Heart right ventricle (tissue), 16 donors: Measurements from ENCODE around the gene PIEZO1. TPM values are rescaled to one million over a fixed set of nuclear protein-coding genes. Genes with fewer than 3 reads are reported as not detected.

Source experiments
- ATAC-seq, 8 donors: fragments of 200-7000 bp; cut with Tn5 transposase; one replicate each; pipeline ENCODE4 v1.9.1; 2020; ENCODE audit warnings: mild to moderate bottlenecking in 8 of 8, moderate library complexity in 8 of 8, moderate number of reproducible peaks in 1 of 8
- DNase-seq, 2 donors: peaks; one replicate each; pipeline ENCODE4 v3.0.0-alpha.2; 2020
- H3K27ac ChIP-seq, 10 donors: fragments of 200-600 bp; sonication (generic) in 2 of 10; one replicate each; pipeline versions ENCODE4 v1.5.0 to v1.8.0; 2020 to 2022; ENCODE audit warnings: mild to moderate bottlenecking in 3 of 10
- H3K27me3 ChIP-seq, 7 donors: fragments of 200-600 bp; one replicate each; pipeline ENCODE4 v1.8.0; 2021 to 2022; ENCODE audit warnings: mild to moderate bottlenecking in 2 of 7
- H3K36me3 ChIP-seq, 9 donors: fragments of 200-600 bp; sonication (generic) in 1 of 9; one replicate each; pipeline versions ENCODE4 v1.5.0 to v1.8.0; 2020 to 2022; ENCODE audit warnings: mild to moderate bottlenecking in 2 of 9
- H3K4me1 ChIP-seq, 9 donors: fragments of 200-600 bp; sonication (generic) in 1 of 9; one replicate each; pipeline versions ENCODE4 v1.5.0 to v1.8.0; 2020 to 2022; ENCODE audit warnings: mild to moderate bottlenecking in 4 of 9
- H3K4me3 ChIP-seq, 10 donors: fragments of 200-600 bp; sonication (generic) in 2 of 10; one replicate each; pipeline versions ENCODE4 v1.5.0 to v1.8.0; 2020 to 2022; ENCODE audit warnings: mild to moderate bottlenecking in 7 of 10, moderate library complexity in 2 of 10
- H3K9me3 ChIP-seq, 11 donors: fragments of 200-600 bp in 10 of 11; sonication (generic) in 2 of 11; one replicate each; pipeline versions ENCODE4 v1.5.0 to v1.8.0; 2013 to 2022; ENCODE audit warnings: mild to moderate bottlenecking in 2 of 11, control low read depth in 1 of 11, moderate library complexity in 1 of 11
- CTCF ChIP-seq, 9 donors: fragments of 200-600 bp; sonication (generic) in 2 of 9; IDR thresholded peaks; one replicate each; pipeline versions ENCODE4 v1.5.0 to v1.8.0; 2021 to 2022; ENCODE audit warnings: antibody characterized with exemption in 9 of 9, mild to moderate bottlenecking in 5 of 9, moderate library complexity in 1 of 9
- WGBS, 2 donors: extraction: QIAGEN DNeasy Blood & Tissue Kit; methylation state at CpG; one replicate each; pipeline ENCODE4 v1.1.7; 2013; ENCODE audit warnings: inconsistent platforms in 1 of 2; 5-methylcytosine and 5-hydroxymethylcytosine counted together
- intact Hi-C, 10 donors: fragments of 100-400 bp; cut with DNase I; formaldehyde crosslinking; loops; one replicate each; pipeline versions ENCODE4 v1.11.1 to v1.14.2; 2022
- polyA plus RNA-seq, 2 donors: library from polyadenylated mRNA; stranded (reverse); fragments of 200-250 nt; gene quantifications; one replicate each; pipeline ENCODE4 v1.2.3, GENCODE V29; 2013
- total RNA-seq, 10 donors: library from RNA; stranded (reverse); fragmentation: NEBNext Ultra II Directional in 3 of 10; extraction: Animal tissue kit (Norgen Biotek cat#: 25700) in 3 of 10; gene quantifications; one replicate each; pipeline versions ENCODE4 v1.2.1 to v1.2.4, GENCODE V29; 2021 to 2023
- donor health status: Arrhythmogenic right ventricular cardiomyopathy.
- donor health status: ischemic (EF 13 %, LVEDD 7.1; RV severe dilation, severe dysfunction).
- donor health status: healthy with polysubstance abuse.
- donor health status: DM: no; HTN: yes; CAD: no.
- donor health status: DM: no; HTN: no; CAD: no.
- donor health status: ischemic (EF 25% LVEDD 6.9; RV normal size, moderate dysfunction).
- donor health status: ischemic (EF 25% LVEDD 5.7; RV mildly dilated, moderate dysfunction).
- donor health status: healthy.
- donor health status: DM: yes; HTN: yes; CAD: no.
- donor health status: Ischemic cardiomyopathy.
- donor health status: ischemic (EF 35%, LVEDD 5.7; RV mildly dilated, moderate dysfunction).
- donor health status: nonischemic (EF 11% LVEDD 7.7; RV severe dilation, severe dysfunction).
- donor health status: DM: yes; HTN: yes; CAD: no.
- donor health status: PGD.
- donor health status: ischemic (EF 29% LVEDD 5.4; RV normal size, mild dysfunction).
- donor health status: nonischemic (EF 23%, LVEDD 6.1; RV moderate dilation, normal function).

The PIEZO1 gene
- total and polyA plus RNA-seq, 12 donors = 12.3 to 78.2 (median 18.0) TPM

DNA sequence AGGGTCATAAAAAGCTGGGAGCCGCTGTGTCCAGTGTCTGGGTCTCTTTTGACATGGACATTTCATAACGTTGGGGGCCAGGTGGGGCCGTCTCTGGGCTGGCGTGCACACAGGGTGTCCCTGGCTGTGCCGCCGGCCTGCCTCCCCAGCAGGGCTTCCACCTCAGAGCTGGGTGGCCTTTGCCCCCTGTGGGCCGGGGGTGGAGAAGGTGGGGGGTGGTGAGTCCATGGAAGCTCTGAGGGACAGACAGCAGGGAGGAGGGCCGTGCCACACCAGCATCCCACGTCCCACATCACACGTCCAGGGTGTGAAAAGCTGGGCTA is 97.8 kb downstream of the PIEZO1 start:
- H3K36me3 ChIP-seq = no peaks in the 10 kb centered on the region
- peaks cover 6 to 51% (median 21%) of the 10 kb centered on the region in 9 donors for H3K4me1 ChIP-seq
- 58 to 64% methylated on average over 10 of the region's 10 CpGs for WGBS, 2 donors
- TF ChIP-seq CTCF (IDR thresholded peaks at IDR 0.05) = no peak
- DNase-seq = no peak
- no peak for ATAC-seq
- peaks cover 0 to 78% (median 47%) of the 10 kb centered on the region in 7 donors for H3K27me3 ChIP-seq
- no peak overlapping the region for H3K4me3 ChIP-seq
- no peak overlapping the region for H3K27ac ChIP-seq
- intact Hi-C loops = no loop called here
- H3K9me3 ChIP-seq = no peaks in the 10 kb centered on the region

DNA sequence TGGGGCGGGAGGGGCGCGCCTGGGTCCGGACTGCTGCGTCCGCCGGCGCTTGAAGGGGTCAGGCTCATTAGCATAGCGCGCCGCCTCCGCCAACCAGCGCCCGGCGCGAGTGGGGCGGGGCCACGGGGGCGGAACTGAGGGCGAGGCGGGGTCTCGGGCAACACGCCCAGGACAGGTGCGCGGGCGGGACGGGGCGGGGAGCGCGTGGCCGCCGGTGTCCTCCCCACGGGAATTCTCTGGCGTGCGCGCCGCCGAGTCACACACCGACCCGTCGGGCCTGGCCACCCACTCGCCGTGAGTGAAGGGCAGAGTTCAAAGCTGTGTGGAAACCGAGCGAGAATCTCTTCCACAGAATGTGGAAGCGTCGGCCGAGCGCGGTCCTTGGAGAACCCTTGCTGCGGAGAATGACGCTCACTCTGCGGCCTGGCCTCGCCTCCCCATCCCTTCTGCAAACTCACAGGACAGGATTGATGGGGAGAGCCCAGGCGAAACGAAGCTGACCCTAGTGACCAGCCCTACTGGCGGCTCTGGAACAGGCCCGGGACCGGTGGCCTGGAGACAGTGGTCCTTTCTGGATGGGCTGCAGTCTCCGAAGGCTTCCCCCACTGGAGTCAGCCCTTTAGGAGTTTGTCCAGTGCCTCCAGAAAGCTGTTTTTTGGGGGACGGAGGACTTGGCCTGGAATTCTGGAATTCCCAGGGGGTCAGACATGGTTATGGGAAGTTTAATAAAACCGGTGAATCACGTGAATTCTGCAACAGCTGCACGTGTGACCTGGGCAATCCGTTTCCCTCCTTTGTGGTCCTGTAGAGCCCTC is 98.4 kb downstream of the PIEZO1 start, which contains the start of gene SNAI3:
Gene SNAI3, minus strand, starts transcription at position 69 of the 815 bp plus-strand sequence. CDS start 101 bp downstream, outside the sequence.
- peaks cover 6 to 51% (median 21%) of the 10 kb centered on the region in 9 donors for H3K4me1 ChIP-seq
- ATAC-seq = peak; percentile 81 to 91 (median 90)
- no peaks in the 10 kb centered on the region for H3K36me3 ChIP-seq
- H3K27ac ChIP-seq = peak within 1 kb of the TSS in 4 of 10 donors; percentile 13 to 89 (median 42)
- H3K27me3 ChIP-seq = peaks cover 0 to 79% (median 47%) of the 10 kb centered on the region in 7 donors
- DNase-seq = peak; percentile 75 to 84
- TF ChIP-seq CTCF (IDR thresholded peaks at IDR 0.05) = no peak
- peak within 1 kb of the TSS; percentile 40 to 86 (median 60) for H3K4me3 ChIP-seq
- 6 to 10% methylated on average over 45 to 65 of the region's 65 CpGs for WGBS, 2 donors
- intact Hi-C loops = no loop called here
- H3K9me3 ChIP-seq = no peaks in the 10 kb centered on the region

- Histone ChIP-seq H3K4me3 (peak overlapping the region; percentile 40 to 86 (median 60)), H3K9me3 (no peaks in the 10 kb centered on the region), H3K36me3 (no peaks in the 10 kb centered on the region), H3K27ac (peak overlapping the region in 4 of 10 donors; percentile 13 to 89 (median 42)), H3K4me1 (peaks cover 6 to 51% (median 21%) of the 10 kb centered on the region in 9 donors), H3K27me3 (peaks cover 0 to 79% (median 49%) of the 10 kb centered on the region in 7 donors)
- WGBS, 2 donors = 0% methylated on average over 21 to 25 of the region's 25 CpGs
- ATAC-seq (peak; percentile 23 to 55 (median 32)), DNase-seq (peak in 1 of 2 donors; percentile 37)
- TF ChIP-seq CTCF (IDR thresholded peaks at IDR 0.05) = no peak
- intact Hi-C loops = no loop called here
These were observed 99.0 kb downstream of the PIEZO1 start for GRCh38 chr16:88686062-88686438.

GRCh38 chr16:88685156-88686061 is 99.6 kb downstream of the PIEZO1 start:
- H3K9me3 ChIP-seq = no peaks in the 10 kb centered on the region
- H3K36me3 ChIP-seq = peaks cover 0 to 2% (median 0%) of the 10 kb centered on the region in 9 donors
- DNase-seq (no peak), ATAC-seq (peak in 6 of 8 donors; percentile 8 to 39 (median 18))
- peaks cover 6 to 57% (median 21%) of the 10 kb centered on the region in 9 donors for H3K4me1 ChIP-seq
- intact Hi-C loops = no loop called here
- peak in 8 of 9 donors; percentile 13 to 67 (median 52) for TF ChIP-seq CTCF (IDR thresholded peaks at IDR 0.05)
- peaks cover 0 to 79% (median 43%) of the 10 kb centered on the region in 7 donors for H3K27me3 ChIP-seq
- peak overlapping the region in 3 of 10 donors; percentile 13 to 89 (median 35) for H3K27ac ChIP-seq
- H3K4me3 ChIP-seq = peak overlapping the region; percentile 40 to 86 (median 60)
- 6 to 8% methylated on average over 33 of the region's 33 CpGs for WGBS, 2 donors
